Activated T-helper 17 cell treated with anti-CD3 and anti-CD28 coated beads, Interleukin-2, amount 50 U/mL, for 72 hours (primary cell): ENCODE measurements around the gene LRFN2. TPM values are rescaled to one million over a fixed set of nuclear protein-coding genes. Genes with fewer than 3 reads are reported as not detected.

Experiments
- ATAC-seq: fragments of 150-1000 bp; cut with Tn5 transposase; replicated peaks from 2 replicates; pipeline ENCODE4 v1.10.0; 2021; ENCODE audit warnings: mild to moderate bottlenecking, moderate library complexity
- H3K27ac Mint-ChIP-seq: one replicate; pipeline ENCODE4 v1.8.0; 2022; ENCODE audit warnings: mixed read lengths
- H3K27me3 Mint-ChIP-seq: one replicate; pipeline ENCODE4 v1.8.0; 2022; ENCODE audit warnings: mixed read lengths
- H3K36me3 Mint-ChIP-seq: one replicate; pipeline ENCODE4 v1.8.0; 2022; ENCODE audit warnings: low read depth, mild to moderate bottlenecking, mixed read lengths
- H3K4me1 Mint-ChIP-seq: one replicate; pipeline ENCODE4 v1.8.0; 2022; ENCODE audit warnings: mixed read lengths
- H3K4me3 Mint-ChIP-seq: one replicate; pipeline ENCODE4 v1.8.0; 2022; ENCODE audit warnings: mild to moderate bottlenecking, mixed read lengths
- H3K9me3 Mint-ChIP-seq: one replicate; pipeline ENCODE4 v1.8.0; 2022; ENCODE audit warnings: mixed read lengths
- total RNA-seq, 2 donors: library from RNA; stranded (reverse); gene quantifications; one replicate each; pipeline ENCODE4 v1.2.3, GENCODE V29; 2022

LRFN2 gene
- total RNA-seq, 2 donors from 2014 or later: 0.08 TPM; not detected in 1

DNA sequence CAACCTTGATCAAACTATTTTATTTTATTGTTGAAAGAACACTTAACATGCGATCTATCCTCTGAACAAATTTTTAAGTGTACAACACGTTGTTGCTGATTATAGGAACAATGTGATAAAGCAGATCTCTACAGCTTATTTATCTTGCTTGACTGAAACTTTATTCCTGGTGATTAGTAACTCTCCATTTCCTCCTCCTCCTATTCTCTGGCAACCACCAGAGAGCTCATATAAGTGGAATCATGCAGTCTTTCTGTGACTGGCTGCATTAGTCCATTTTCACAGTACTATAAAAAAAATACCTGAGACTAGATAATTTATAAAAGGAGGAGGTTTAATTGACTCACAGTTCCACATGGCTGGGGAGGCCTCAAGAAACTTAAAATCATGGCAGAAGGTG, 218.1 kb downstream of the LRFN2 start:
- H3K4me1 Mint-ChIP-seq: no peaks in the 10 kb centered on the region
- no peak for ATAC-seq
- H3K9me3 Mint-ChIP-seq: peaks cover 8% of the 10 kb centered on the region
- H3K27ac Mint-ChIP-seq: no peak overlapping the region
- no peak overlapping the region for H3K4me3 Mint-ChIP-seq
- peaks cover 1% of the 10 kb centered on the region for H3K27me3 Mint-ChIP-seq
- H3K36me3 Mint-ChIP-seq: no peaks in the 10 kb centered on the region

- Mint-ChIP-seq H3K36me3 (no peaks in the 10 kb centered on the region), H3K9me3 (peaks cover 8% of the 10 kb centered on the region), H3K4me3 (no peak overlapping the region), H3K27ac (no peak overlapping the region), H3K4me1 (no peaks in the 10 kb centered on the region), H3K27me3 (peaks cover 28% of the 10 kb centered on the region)
- ATAC-seq: no peak
Observed at GRCh38 chr6:40362859-40363258, 224.3 kb downstream of the LRFN2 start.

GRCh38 chr6:40359808-40360207, 227.4 kb downstream of the LRFN2 start:
- Mint-ChIP-seq H3K36me3 (no peaks in the 10 kb centered on the region), H3K4me1 (no peaks in the 10 kb centered on the region), H3K27me3 (peaks cover 28% of the 10 kb centered on the region), H3K4me3 (no peak overlapping the region), H3K9me3 (peaks cover under 1% of the 10 kb centered on the region), H3K27ac (no peak overlapping the region)
- ATAC-seq: no peak

DNA sequence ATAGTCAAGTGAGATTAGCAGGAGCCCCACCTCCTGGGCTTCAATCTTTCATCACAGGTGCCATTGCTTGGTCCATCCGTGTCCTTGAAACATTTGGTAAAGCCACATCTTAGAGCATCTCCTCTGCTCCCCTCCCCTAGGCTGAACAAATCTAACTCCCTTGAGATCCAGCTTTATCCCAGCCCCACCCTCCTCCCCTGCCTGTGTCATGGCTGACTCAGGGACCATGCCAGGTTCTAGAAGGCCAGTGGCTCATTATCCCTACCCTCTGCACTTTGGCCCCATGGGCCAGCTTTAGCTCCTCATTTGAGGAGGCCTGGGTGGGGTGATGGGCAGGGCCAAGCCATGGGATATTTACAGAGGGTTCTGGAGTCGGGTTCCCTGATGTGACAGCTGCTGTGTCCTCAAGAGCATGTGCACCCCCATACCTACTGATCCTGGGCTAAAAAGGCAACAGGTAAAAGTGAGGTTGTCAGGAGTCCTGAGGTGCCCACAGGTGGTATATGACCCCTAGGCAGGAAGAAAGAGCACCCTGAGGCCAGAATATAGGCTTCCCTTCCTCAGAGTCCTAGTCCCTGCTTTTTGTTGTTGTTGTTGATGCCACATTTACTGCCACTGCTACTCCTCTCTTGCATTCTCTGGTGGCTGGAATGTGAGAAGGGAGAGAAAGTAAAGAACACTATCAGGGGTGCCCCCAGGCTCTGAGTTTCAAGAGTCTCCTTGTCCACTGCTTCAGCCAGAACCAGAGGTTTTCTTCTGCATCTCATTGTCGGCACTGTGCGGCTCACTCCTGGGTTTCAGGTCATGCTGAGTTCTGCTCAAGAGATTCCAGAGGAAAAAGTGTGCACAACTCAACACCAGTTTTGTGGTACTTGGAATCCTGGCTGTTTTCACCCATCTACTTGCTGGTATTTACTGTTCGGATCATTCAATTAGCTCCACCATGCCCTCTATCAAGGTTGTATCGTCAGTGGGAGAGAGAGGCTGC, 228.4 kb downstream of the LRFN2 start:
- no peaks in the 10 kb centered on the region for H3K36me3 Mint-ChIP-seq
- ATAC-seq: no peak
- H3K4me1 Mint-ChIP-seq: no peaks in the 10 kb centered on the region

GRCh38 chr6:40356242-40356910, 230.8 kb downstream of the LRFN2 start:
- no peaks in the 10 kb centered on the region for H3K36me3 Mint-ChIP-seq
- peaks cover 15% of the 10 kb centered on the region for H3K27me3 Mint-ChIP-seq
- no peaks in the 10 kb centered on the region for H3K9me3 Mint-ChIP-seq
- peak; percentile 64 for ATAC-seq
- no peak overlapping the region for H3K4me3 Mint-ChIP-seq
- no peak overlapping the region for H3K27ac Mint-ChIP-seq
- H3K4me1 Mint-ChIP-seq: no peaks in the 10 kb centered on the region

More for the DNA sequence above, 228.4 kb downstream of the LRFN2 start:
- H3K27me3 Mint-ChIP-seq: peaks cover 25% of the 10 kb centered on the region
- H3K4me3 Mint-ChIP-seq: no peak overlapping the region
- H3K9me3 Mint-ChIP-seq: no peaks in the 10 kb centered on the region
- H3K27ac Mint-ChIP-seq: no peak overlapping the region

DNA sequence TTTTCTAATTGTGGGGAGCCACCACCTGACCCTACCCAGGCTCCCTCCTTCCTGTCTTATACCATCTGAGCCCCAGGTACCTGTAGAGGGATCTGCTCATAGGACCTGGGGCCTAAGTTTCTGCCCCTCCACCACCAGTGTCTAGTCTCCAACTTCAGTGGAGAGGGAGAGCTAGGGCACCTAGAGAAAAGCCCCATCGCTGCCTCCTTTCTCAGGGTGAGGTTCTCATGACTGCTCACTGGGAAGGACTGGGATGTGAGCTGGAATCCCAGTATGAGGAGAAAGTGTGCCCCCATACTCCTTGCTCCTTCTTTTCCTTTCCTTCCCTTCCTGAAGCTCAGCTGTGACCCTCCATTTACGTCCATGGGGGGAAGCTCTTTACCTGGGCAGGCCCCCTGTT, 231.6 kb downstream of the LRFN2 start:
- no peak for ATAC-seq
- H3K9me3 Mint-ChIP-seq: no peaks in the 10 kb centered on the region
- no peaks in the 10 kb centered on the region for H3K4me1 Mint-ChIP-seq
- peaks cover 10% of the 10 kb centered on the region for H3K27me3 Mint-ChIP-seq
- H3K27ac Mint-ChIP-seq: no peak overlapping the region
- H3K36me3 Mint-ChIP-seq: no peaks in the 10 kb centered on the region
- no peak overlapping the region for H3K4me3 Mint-ChIP-seq

- no peak overlapping the region for H3K4me3 Mint-ChIP-seq
- no peaks in the 10 kb centered on the region for H3K4me1 Mint-ChIP-seq
- no peak overlapping the region for H3K27ac Mint-ChIP-seq
- H3K27me3 Mint-ChIP-seq: peaks cover 5% of the 10 kb centered on the region
- no peaks in the 10 kb centered on the region for H3K36me3 Mint-ChIP-seq
- no peaks in the 10 kb centered on the region for H3K9me3 Mint-ChIP-seq
- ATAC-seq: no peak
Observed at GRCh38 chr6:40355066-40355465, 232.1 kb downstream of the LRFN2 start.

GRCh38 chr6:40353967-40354452, 233.2 kb downstream of the LRFN2 start:
- ATAC-seq: no peak
- Mint-ChIP-seq H3K4me1 (no peaks in the 10 kb centered on the region), H3K36me3 (no peaks in the 10 kb centered on the region), H3K27ac (no peak overlapping the region), H3K27me3 (no peaks in the 10 kb centered on the region), H3K4me3 (no peak overlapping the region), H3K9me3 (no peaks in the 10 kb centered on the region)

GRCh38 chr6:40353197-40353966, 233.8 kb downstream of the LRFN2 start:
- H3K4me3 Mint-ChIP-seq: no peak overlapping the region
- no peak overlapping the region for H3K27ac Mint-ChIP-seq
- no peaks in the 10 kb centered on the region for H3K4me1 Mint-ChIP-seq
- no peaks in the 10 kb centered on the region for H3K27me3 Mint-ChIP-seq
- no peaks in the 10 kb centered on the region for H3K36me3 Mint-ChIP-seq
- H3K9me3 Mint-ChIP-seq: no peaks in the 10 kb centered on the region
- ATAC-seq: no peak

- Mint-ChIP-seq H3K4me1 (no peaks in the 10 kb centered on the region), H3K36me3 (no peaks in the 10 kb centered on the region), H3K9me3 (no peaks in the 10 kb centered on the region), H3K4me3 (no peak overlapping the region), H3K27me3 (no peaks in the 10 kb centered on the region), H3K27ac (no peak overlapping the region)
- ATAC-seq: no peak
Observed at GRCh38 chr6:40352527-40353170, 234.5 kb downstream of the LRFN2 start.

- Mint-ChIP-seq H3K36me3 (no peaks in the 10 kb centered on the region), H3K27ac (no peak overlapping the region), H3K9me3 (no peaks in the 10 kb centered on the region), H3K4me3 (no peak overlapping the region), H3K27me3 (no peaks in the 10 kb centered on the region), H3K4me1 (no peaks in the 10 kb centered on the region)
- no peak for ATAC-seq
Observed at GRCh38 chr6:40352006-40352405, 235.2 kb downstream of the LRFN2 start.

DNA sequence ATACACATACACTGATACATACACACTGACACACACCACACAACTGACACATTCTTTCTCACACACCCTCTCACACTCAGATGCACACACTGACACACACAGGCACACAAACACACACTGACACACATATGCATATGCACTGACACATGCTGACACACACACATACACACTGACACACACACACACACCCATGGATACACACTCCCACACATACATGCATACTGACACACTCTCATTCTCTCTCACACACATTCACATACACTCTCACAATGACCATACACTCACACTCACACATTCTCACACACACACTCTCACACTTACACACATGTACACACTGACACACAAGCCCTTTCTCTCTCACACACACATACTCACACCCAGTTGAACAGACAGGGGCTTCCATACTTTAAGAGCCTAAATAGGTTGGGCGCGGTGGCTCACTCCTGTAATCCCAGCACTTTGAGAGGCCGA, 236.4 kb downstream of the LRFN2 start:
- H3K4me1 Mint-ChIP-seq: no peaks in the 10 kb centered on the region
- no peak for ATAC-seq
- no peaks in the 10 kb centered on the region for H3K27me3 Mint-ChIP-seq
- no peak overlapping the region for H3K4me3 Mint-ChIP-seq
- H3K9me3 Mint-ChIP-seq: no peaks in the 10 kb centered on the region
- H3K27ac Mint-ChIP-seq: no peak overlapping the region
- H3K36me3 Mint-ChIP-seq: no peaks in the 10 kb centered on the region

- no peak for ATAC-seq
- H3K27ac Mint-ChIP-seq: no peak overlapping the region
- H3K36me3 Mint-ChIP-seq: no peaks in the 10 kb centered on the region
- H3K4me3 Mint-ChIP-seq: no peak overlapping the region
- no peaks in the 10 kb centered on the region for H3K9me3 Mint-ChIP-seq
- H3K4me1 Mint-ChIP-seq: no peaks in the 10 kb centered on the region
- H3K27me3 Mint-ChIP-seq: no peaks in the 10 kb centered on the region
Observed at GRCh38 chr6:40349901-40350746, 237.0 kb downstream of the LRFN2 start.
